Measurements from ENCODE around the gene ZNF780A. TPM values are rescaled to one million over a fixed set of nuclear protein-coding genes. Genes with fewer than 3 reads are reported as not detected.
A peak's percentile ranks its signal among the peaks of the same experiment; 100 is the strongest.

The ZNF780A gene
- polyA plus RNA-seq, 2 of the 4 experiments (the other 2 are of a cell fraction) = 37.9 to 48.1 TPM

DNA sequence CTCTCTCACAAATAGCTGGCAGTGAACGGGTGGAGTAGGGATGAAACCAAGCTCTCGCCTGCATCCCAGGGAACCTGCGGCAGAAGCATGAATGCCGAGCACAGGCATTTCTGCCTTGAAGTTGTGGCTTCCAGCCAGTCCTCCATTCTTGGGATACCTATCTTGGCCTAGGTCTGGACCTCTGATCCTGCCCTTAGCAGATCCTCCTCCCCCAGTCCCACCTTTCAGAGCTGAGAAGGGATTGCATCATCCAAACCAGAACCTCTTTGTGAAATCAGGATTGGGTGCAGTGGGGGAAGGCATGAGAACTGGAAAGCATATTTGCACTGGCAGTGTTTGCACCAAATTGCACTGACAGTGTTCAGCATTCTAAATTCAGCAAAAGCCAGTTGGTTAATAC is 5.8 kb downstream of the ZNF780A start:
- ChIA-PET POLR2A (no interaction called here), CTCF (interaction anchor here (1.0 to 1.7 kb wide), 3 partner anchors 16 to 124 kb away, joined by 3 to 5 read pairs (median 3); partner anchors contain the start of gene PSMC4)
- Histone ChIP-seq H3K9me3 (peaks cover 29% of the 10 kb centered on the region), H3K27ac (no peak overlapping the region), H3K4me3 (no peak overlapping the region), H3K4me2 (no peak overlapping the region), H3K4me1 (peaks cover 6% of the 10 kb centered on the region; the same call in 2 of the 3 replicates)
- ATAC-seq (no peak), DNase-seq (ENCODE audit: low read depth in 1 of 2, low spot score in 1 of 2) (no peak), FAIRE-seq (no peak)
- 97% methylated on average over 4 of the region's 4 CpGs for WGBS (ENCODE audit: missing lambda C conversion rate)
- TF ChIP-seq CEBPB (IDR thresholded peaks at IDR 0.05) (peak in 1 of 2 experiments; percentile 44; a peak in 2 of 4 replicates), PHF8 (IDR thresholded peaks at IDR 0.05; ENCODE audit: borderline replicate concordance, low read depth) (no peak)

- FAIRE-seq (no peak), ATAC-seq (no peak), DNase-seq (ENCODE audit: low read depth in 1 of 2, low spot score in 1 of 2) (no peak)
- H3K4me2 ChIP-seq = no peak overlapping the region
- 89% methylated on average over 1 of the region's 1 CpG for WGBS (ENCODE audit: missing lambda C conversion rate)
- no peak overlapping the region for H3K27ac ChIP-seq
- POLR2A ChIA-PET = no interaction called here
- H3K4me3 ChIP-seq = no peak overlapping the region
- H3K9me3 ChIP-seq = peaks cover 45% of the 10 kb centered on the region
- no peak for TF ChIP-seq JUNB (IDR thresholded peaks at IDR 0.05)
- no peak for TF ChIP-seq HMGXB4 (CRISPR knock-in tag; IDR thresholded peaks at IDR 0.05; ENCODE audit: borderline replicate concordance)
- TF ChIP-seq GATA3 (IDR thresholded peaks at IDR 0.05; ENCODE audit: borderline replicate concordance) = no peak
- TF ChIP-seq SREBF2 (IDR thresholded peaks at IDR 0.05) = no peak
- no peak for TF ChIP-seq MAX (IDR thresholded peaks at IDR 0.05)
- no peak for TF ChIP-seq BHLHE40 (IDR thresholded peaks at IDR 0.05; ENCODE audit: low read depth, low read length)
- no peak for TF ChIP-seq ESRRA (IDR thresholded peaks at IDR 0.05; ENCODE audit: borderline replicate concordance, low read length)
- TF ChIP-seq EHMT2 (IDR thresholded peaks at IDR 0.05; ENCODE audit: low read depth) = no peak
- TF ChIP-seq HOXA7 (CRISPR knock-in tag; IDR thresholded peaks at IDR 0.05) = no peak
- no peak for TF ChIP-seq POLR2A (IDR thresholded peaks at IDR 0.05; ENCODE audit: low read length)
- TF ChIP-seq ZSCAN20 (CRISPR knock-in tag; IDR thresholded peaks at IDR 0.05) = no peak
- no peak for TF ChIP-seq PBX3 (IDR thresholded peaks at IDR 0.05)
- CTCF ChIA-PET = interaction anchor here (0.6 to 1.4 kb wide), 5 partner anchors 11 to 613 kb away, joined by 3 to 8 read pairs (median 3); no protein-coding TSS in a partner anchor
- no peaks in the 10 kb centered on the region for H3K4me1 ChIP-seq
Measured at GRCh38 chr19:40081411-40081810, 9.3 kb downstream of the ZNF780A start.

- WGBS (ENCODE audit: missing lambda C conversion rate) = 90% methylated on average over 1 of the region's 1 CpG
- ChIA-PET POLR2A (no interaction called here), CTCF (interaction anchor here (0.9 to 1.8 kb wide), 2 partner anchors 13 to 60 kb away, joined by 3 to 5 read pairs; no protein-coding TSS in a partner anchor)
- H3K4me3 ChIP-seq = no peak overlapping the region
- DNase-seq (ENCODE audit: low read depth in 1 of 2, low spot score in 1 of 2) (no peak), ATAC-seq (no peak), FAIRE-seq (peak; percentile 99)
- H3K4me2 ChIP-seq = no peak overlapping the region
- peaks cover 56% of the 10 kb centered on the region for H3K9me3 ChIP-seq
- H3K4me1 ChIP-seq = no peaks in the 10 kb centered on the region
- TF ChIP-seq CHD4 (IDR thresholded peaks at IDR 0.05; ENCODE audit: borderline replicate concordance) = 0 out of 2 replicates have a peak, but pooled peaks have one; percentile 58
- no peak for TF ChIP-seq CHD2 (IDR thresholded peaks at IDR 0.05; ENCODE audit: low read length, partially characterized antibody)
- no peak for TF ChIP-seq PHF8 (IDR thresholded peaks at IDR 0.05; ENCODE audit: borderline replicate concordance, low read depth)
- no peak for TF ChIP-seq ZC3H11A (IDR thresholded peaks at IDR 0.05)
- TF ChIP-seq FOSB (CRISPR knock-in tag; IDR thresholded peaks at IDR 0.05) = no peak
- TF ChIP-seq NR3C1 (IDR thresholded peaks at IDR 0.05) = no peak
- TF ChIP-seq HEYL (CRISPR knock-in tag; IDR thresholded peaks at IDR 0.05) = no peak
- peak; percentile 19; the same call in 1 of the 2 replicates for TF ChIP-seq HOXB13 (CRISPR knock-in tag; IDR thresholded peaks at IDR 0.05; ENCODE audit: low read depth)
- TF ChIP-seq, protein P1, sequence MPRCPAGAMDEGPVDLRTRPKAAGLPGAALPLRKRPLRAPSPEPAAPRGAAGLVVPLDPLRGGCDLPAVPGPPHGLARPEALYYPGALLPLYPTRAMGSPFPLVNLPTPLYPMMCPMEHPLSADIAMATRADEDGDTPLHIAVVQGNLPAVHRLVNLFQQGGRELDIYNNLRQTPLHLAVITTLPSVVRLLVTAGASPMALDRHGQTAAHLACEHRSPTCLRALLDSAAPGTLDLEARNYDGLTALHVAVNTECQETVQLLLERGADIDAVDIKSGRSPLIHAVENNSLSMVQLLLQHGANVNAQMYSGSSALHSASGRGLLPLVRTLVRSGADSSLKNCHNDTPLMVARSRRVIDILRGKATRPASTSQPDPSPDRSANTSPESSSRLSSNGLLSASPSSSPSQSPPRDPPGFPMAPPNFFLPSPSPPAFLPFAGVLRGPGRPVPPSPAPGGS (IDR thresholded peaks at IDR 0.05) = no peak
- TF ChIP-seq KDM1A (IDR thresholded peaks at IDR 0.05; ENCODE audit: low read depth) = 0 out of 2 replicates have a peak, but pooled peaks have one; percentile 70
- no peak overlapping the region for H3K27ac ChIP-seq
Measured at GRCh38 chr19:40080289-40080688, 10.5 kb downstream of the ZNF780A start.

All from A549 (cell line).